DND-41 (cell line): ENCODE measurements around the gene FUBP1.

ENCODE experiments used
- EZH2 ChIP-seq: IDR thresholded peaks from 3 replicates; pipeline ENCODE4 v1.6.1; 2012; ENCODE audit warnings: borderline replicate concordance, low read depth, mild to moderate bottlenecking, moderate library complexity, low read length, inconsistent platforms; ENCODE audit not compliant: severe bottlenecking
- TF ChIP-seq, protein P1 (sequence below): IDR thresholded peaks from 2 replicates; pipeline ENCODE4 v1.5.1; 2012; ENCODE audit warnings: borderline replicate concordance, low read length, moderate library complexity, mild to moderate bottlenecking; ENCODE audit not compliant: poor library complexity, severe bottlenecking; ENCODE audit errors: extremely low read depth

DNA sequence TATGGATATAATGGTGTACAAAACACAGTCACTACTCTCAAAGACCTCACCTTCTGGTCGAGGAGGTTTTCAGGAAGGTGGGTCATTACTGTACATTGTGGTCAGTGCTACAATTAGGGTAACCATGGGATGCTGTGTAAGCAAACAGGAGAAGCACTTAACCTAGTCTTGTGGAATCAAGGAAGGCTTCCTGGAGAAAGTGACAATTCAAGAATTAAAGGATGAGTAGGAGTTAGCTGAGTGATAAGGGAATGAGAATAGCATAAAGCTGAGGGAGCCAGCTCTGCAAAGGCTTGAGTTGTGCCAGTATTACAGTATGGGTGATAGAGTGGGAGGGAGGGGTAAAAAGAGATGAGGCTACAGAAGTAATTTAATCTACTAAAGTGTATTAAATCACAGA, 73.3 kb downstream of the FUBP1 start:
- TF ChIP-seq EZH2: no peak
- TF ChIP-seq, protein P1, sequence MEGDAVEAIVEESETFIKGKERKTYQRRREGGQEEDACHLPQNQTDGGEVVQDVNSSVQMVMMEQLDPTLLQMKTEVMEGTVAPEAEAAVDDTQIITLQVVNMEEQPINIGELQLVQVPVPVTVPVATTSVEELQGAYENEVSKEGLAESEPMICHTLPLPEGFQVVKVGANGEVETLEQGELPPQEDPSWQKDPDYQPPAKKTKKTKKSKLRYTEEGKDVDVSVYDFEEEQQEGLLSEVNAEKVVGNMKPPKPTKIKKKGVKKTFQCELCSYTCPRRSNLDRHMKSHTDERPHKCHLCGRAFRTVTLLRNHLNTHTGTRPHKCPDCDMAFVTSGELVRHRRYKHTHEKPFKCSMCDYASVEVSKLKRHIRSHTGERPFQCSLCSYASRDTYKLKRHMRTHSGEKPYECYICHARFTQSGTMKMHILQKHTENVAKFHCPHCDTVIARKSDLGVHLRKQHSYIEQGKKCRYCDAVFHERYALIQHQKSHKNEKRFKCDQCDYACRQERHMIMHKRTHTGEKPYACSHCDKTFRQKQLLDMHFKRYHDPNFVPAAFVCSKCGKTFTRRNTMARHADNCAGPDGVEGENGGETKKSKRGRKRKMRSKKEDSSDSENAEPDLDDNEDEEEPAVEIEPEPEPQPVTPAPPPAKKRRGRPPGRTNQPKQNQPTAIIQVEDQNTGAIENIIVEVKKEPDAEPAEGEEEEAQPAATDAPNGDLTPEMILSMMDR: no peak
